HG02798 (cell line): ENCODE measurements around the gene TMEM80.

Experiments used
- ATAC-seq: cut with Tn5 transposase; IDR thresholded peaks from one replicate; pipeline ENCODE4 v1.9.1; 2021; ENCODE audit warnings: mild to moderate bottlenecking; ENCODE audit not compliant: unreplicated experiment, poor library complexity

The TMEM80 gene

DNA sequence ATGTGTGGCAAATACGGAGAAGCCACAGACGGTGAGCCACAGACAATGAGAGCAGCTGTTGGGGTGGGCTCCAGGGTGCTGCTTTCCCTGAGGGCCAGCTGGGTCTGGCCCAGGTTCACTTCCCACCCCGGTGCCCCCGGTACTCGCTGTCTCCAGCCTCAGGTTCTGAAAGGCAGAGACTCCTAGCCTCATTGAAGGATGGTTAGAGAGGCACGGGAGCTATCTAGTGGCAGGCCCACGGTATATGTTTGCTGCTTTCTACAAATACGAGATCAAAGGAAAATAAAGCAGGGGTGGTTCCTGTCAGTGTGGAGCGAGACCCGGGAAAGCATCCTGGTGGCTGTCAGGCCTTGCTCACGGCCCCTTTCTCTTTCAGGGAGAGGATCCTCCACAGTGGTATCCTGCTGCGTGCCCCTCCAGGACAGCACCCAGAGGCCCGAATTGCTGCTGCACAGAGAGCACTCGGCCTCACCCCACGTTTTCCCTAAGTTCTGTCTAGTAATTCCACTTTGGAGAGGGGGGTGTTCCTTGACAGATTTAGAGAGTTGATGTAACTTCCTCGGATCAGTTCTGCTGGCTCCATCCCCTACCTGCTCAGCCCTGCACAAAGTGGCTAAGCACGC is 3.0 kb downstream of the TMEM80 start:
- ATAC-seq, result no peak

DNA sequence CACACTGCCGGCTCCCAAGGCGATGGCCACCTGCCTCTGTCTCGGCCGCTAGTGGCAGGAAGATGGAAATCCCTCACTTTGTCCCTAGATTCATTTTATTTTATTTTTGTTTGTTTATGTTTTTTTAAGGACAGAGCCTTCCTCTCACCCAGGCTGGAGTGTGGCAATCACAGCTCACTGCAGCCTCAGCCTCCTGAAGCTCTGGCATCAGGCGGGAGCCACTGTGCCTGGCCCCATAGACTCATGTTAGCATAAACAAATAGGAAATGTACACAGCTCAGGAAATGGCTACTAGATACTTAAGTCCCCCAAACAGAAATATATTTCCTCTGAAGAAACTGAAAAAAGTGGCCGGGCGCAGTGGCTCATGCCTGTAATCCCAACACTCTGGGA is 3.5 kb downstream of the TMEM80 start:
- ATAC-seq, result no peak

DNA sequence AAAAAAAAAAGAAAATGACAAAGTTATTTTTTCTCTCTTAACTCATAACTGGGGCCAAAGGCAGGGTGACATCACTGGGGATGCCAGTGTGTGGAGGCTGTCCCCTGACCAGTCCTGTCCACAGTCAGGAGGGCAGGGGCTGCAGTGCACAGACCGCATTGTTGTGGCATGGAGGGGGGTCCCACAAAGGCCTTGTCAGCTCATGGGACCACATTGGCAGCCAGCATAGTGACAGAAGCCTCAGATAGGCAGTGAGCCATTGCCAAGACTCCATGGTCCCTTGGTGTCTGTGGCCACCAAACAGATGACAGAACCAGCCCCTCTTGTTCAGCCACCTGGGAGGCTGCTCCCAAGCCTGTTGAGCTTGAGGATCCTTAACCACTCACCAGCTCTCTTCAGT is 4.1 kb downstream of the TMEM80 start:
- ATAC-seq, result no peak

DNA sequence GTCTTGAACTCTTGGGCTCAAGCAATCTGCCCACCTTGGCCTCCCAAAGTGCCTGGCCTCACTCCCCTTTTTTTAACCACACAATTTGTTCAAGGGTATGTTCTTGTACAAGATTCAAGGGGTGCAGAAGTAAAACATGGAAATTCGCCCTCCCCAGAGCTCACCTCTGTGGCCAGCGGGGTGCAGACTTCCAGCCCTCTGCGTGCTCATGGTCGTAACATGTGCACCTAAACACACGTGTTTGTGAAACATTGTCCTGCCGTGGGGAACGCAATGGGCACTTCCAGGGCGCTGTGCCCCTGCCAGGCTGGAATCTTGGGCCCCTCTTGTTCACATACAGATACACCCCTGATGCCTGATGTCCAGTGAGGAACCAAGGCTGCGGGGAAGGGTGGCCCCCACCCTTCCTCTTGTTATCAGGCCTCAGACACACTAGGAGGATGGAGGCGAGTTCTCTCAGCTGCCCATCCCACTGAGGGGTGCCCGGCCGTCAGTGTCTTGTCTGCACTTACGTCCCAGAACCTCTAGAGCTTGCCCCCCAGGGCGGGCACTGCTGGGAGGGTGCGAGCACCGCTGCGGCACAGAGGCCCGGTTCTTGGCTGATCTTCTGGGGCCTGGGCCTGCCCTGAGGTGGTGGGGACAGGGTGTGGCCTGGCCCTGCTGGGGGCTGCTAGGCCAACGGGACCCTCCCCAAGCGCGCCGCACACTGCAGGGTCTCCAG is 6.3 kb downstream of the TMEM80 start:
- ATAC-seq, result no peak

DNA sequence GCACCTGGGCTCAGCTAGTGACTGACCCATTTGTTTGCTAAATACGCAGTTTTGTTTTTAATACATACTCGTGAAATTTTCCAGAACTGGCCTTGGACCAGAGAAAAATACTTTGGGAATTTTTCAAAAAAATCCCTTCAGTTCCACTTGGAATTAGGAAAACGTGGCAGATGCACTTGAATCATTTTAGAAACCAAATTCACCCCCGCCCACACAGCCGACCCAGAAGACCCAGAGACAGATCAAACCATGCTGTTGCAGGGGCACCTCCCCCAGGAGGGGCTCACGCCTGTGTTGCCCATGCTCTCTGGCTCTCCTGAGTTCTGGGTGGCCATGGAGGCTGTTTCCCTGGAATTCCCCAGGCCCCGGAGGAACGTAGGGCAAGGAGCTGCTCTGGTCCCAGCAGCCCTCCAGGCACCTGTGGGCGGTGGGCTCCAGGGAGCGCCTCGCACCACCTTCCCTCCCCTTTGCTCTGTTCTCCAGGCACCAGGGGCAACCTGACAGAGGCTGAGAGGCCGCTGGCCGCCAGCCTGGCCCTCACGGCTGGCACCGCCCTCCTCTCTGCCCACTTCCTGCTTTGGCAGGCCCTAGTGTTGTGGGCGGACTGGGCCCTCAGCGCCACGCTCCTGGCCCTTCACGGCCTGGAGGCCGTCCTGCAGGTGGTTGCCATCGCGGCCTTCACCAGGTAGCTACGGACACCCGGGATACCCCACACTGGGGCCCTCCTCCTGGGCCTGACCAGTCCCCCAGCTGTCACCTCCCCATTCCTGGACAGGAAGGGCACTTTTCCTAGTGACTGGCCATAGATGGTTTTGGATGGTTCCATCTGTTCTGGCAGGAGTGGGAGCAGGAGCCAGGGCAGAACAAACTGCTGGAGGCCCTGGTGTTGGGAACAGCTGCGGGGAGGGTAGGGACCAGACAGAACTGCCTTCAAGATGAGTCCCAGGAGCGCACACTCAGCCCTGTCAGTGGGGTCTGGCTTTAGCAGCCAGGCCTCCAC is 7.1 kb downstream of the TMEM80 start:
- ATAC-seq, result no peak

DNA sequence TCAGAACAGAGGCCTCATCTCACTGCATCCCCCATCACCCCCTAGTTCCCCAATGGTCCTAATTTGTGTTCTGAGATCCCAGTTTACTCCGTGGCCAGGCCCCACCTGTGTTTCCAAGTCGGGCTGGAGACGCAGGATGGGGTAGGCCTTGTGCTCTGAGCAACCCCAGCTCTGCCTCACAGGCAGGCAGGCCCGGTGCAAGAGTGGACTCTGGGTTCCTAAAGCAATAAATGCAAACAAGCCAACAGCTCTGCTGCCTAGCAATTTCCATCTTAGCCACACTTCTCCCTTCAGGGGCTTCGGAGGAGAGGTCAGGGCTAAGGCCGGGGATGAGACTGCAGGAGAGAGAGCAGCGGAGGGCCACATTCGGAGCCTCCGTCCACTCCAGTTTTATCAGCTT is 7.9 kb downstream of the TMEM80 start:
- no peak for ATAC-seq

DNA sequence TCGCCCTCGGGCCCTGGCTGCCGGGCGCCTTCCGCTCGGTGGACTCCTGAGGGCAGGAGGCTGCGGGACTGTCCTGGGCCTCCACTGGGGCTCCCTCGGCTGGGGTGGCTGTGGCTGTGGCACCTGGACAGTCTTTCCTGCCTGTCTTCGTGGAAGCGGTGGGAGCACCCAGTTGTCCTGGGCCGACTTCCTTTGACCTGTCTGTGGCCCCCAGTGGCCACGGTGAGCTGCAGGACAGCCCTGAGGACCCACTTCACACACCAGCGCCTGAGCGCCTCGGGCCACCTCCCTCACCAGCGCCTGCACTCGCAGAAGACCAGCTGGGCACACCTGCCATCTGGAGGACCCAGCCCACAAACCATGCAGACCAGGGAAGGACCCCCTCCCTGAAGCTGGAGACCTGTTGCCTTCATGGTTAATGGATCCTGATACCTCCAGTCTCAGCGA is 8.6 kb downstream of the TMEM80 start:
- ATAC-seq, result no peak

DNA sequence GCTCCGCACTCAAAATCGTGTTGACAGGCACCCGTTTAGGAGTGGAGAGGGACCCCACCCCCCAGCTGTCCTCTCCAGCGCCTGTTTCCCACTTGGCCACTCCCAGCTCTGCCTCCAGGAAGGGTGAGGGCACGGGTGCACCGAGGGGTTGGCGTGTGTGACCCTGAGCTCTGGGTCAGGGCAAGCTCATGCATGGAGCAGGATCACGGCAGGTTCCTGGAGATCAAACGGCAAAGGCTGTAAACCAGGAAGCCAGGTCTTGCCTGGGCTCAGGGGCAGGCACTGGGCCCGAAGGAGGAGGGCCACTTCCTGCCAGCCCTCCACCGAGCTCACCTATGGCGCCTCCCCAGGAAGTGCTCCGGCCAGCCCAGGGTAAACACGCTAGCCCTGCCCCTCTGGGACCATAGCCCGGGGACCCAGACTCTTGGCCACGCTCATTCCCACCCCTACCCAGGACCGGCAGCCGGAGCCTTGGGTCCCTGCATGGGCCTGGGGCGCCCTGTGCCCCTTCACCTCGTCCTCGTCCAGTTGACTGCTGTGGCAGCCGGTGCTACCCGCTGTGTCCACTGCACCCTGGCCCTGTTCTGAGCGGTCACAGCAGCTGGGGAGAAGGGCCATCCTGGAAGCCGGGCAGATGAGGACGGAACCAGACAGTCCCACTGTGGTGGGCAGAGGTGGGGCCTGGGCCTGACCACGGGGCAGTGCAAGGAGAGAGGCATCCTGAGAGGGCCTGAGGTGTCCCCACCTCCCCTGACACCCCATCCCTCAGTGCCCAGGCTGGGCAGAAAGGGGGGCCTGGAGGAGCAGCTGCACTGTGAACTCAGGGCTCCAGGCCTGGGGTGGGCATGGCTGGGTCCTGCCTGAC is 9.4 kb downstream of the TMEM80 start:
- ATAC-seq, result no peak

DNA sequence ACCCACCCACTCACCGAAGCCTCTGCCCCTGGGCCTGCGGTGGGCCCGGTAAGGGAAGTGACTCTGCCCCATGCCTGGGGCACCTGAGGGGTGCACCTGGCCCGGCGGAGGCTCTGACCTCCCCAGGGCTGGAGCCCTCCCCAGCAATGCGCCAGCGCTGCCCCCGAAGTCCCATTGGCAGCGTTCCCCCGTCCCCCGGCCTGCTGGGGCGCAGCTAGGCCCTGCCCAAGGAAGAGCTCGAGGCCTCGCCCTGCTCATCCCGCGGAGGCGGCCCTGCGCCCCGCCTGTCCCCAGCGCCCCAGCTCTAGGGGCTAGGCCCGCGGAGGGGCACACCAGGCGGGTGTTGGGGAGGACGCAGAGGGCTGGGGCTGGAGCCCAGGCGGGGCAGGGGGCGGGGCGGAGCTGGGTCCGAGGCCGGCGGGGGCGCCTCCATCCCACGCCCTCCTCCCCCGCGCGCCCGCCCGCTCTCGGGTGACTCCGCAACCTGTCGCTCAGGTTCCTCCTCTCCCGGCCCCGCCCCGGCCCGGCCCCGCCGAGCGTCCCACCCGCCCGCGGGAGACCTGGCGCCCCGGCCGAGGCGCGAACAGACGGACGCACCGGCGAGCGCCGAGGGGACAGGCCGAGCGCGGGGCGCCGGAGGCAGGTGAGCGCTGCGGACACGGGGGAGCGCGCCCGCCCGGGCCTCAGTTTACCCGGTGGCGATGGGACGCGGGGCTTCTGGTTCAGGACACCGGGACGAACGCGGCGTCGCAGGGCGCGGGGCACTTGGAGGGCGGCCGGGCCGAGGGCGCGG is 10.2 kb downstream of the TMEM80 start, which contains the start of gene EPS8L2:
TSS of gene EPS8L2 (plus strand) at position 586 of the 793 bp plus-strand sequence. CDS start 3,177 bp downstream, outside the sequence.
- no peak for ATAC-seq

DNA sequence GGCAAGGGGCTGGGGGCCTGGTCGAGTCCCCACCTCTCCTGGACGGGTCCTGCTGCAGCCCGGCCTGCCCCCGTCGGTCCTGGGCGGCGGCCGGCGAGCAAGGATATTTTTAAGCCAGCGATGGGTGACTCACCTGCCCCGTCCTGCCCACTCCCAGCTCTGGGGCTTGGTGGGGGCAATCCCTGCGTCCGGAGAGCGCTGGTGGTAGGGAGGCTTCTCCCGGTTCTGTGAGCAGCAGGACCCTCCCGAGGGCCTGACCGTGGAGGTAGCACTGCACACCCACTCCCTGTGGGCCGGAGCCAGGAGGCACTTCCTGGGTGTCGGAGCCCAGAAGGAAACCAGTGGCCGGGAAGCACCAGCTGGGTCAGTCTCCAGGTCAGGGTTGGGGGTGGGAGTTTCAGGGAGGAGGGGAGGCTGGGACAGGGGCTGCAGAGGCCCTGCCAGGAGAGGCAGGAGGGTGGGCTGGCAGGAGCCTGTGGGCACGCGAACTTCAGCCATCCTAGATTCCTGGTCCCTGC is 10.9 kb downstream of the TMEM80 start:
- ATAC-seq, result no peak

DNA sequence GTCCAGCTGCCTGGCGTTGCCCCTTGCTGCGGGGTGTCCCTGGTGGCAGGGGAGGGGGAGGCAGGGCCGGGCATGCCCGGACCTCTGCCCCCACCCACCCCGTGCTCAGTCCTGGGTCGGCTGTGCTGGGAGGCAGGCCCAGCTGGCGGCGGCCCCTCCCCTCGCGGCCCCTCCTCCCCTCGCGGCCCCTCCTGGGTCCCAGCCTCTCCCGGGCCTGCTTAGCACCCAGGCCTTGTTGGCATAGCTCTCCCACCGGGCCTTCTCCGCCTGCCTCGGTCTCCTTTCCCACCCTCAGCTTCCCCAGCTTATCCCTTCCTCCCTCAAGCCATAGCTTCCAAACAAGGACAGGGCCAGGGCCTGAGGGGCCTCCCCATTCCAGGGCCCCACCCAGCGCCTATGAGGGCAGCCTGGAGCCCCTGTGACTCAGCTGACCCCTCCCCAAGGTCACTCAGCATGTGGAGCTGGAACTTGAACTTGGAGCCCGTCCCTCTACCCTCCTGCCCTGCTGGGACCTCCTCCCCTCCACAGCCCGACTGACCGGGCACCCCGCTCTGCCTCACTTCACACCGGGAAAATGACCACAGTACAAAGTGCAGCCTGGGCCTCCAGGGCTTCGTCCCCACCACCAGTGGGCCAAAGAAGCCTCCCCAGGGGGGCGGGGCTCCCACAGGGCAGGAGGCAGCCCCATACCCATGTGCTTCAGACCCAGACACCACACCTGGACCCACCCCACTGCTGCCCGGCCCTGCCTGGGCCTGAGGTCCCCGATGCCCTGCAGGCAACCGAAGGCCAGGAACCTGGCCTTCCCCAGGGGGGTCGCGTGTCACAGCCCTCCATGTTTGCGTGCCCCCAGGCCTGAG is 11.6 kb downstream of the TMEM80 start:
- ATAC-seq, result no peak

DNA sequence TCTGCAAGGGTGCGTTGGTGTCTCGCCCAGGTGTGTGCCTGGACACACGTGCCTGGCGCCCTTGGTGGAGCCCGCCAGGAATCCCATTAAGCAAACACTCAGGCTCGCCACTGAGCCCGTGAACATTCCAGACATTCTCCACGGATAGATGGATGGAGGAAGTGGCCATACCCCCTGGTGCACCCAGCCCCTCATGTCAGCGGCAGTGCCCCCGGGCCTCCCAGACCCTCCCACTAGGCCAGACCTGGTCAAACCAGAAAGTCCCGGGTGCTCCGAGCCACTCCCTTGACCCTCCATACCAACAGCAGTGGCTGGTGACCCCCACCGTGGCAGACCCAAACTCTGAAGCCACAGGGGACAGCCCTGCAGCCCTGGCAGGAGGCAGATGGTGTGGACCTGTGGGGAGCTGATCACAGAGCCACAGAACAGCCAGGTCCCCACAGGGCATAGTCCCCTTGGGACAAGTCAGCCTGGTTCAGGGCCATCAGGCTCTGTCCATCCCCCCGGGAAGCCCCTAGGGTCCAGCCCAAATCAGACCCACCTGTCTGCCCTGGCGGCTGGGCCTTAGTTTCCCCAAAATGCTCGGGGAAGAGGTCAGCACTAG is 12.3 kb downstream of the TMEM80 start:
- no peak for ATAC-seq

DNA sequence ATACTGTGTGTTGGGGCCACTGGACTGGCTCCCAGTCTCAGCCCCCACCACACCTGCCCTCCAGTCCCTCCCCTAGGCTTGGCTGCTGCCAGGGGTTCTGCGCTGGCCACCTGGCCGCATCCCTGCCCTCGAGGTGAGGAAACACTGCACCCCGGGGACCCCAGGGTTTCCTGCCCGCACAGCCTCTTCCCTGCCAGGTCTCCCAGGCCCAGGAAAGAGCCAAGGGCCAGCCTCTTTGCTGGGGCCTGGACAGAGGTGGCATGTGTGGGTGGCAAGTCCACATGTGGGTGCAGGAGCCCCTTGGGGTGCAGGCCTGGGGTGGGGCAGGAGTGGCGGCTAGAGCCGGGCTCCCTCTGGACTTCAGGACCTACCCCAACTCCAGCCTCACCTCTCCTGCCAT is 12.9 kb downstream of the TMEM80 start:
- ATAC-seq, result no peak

DNA sequence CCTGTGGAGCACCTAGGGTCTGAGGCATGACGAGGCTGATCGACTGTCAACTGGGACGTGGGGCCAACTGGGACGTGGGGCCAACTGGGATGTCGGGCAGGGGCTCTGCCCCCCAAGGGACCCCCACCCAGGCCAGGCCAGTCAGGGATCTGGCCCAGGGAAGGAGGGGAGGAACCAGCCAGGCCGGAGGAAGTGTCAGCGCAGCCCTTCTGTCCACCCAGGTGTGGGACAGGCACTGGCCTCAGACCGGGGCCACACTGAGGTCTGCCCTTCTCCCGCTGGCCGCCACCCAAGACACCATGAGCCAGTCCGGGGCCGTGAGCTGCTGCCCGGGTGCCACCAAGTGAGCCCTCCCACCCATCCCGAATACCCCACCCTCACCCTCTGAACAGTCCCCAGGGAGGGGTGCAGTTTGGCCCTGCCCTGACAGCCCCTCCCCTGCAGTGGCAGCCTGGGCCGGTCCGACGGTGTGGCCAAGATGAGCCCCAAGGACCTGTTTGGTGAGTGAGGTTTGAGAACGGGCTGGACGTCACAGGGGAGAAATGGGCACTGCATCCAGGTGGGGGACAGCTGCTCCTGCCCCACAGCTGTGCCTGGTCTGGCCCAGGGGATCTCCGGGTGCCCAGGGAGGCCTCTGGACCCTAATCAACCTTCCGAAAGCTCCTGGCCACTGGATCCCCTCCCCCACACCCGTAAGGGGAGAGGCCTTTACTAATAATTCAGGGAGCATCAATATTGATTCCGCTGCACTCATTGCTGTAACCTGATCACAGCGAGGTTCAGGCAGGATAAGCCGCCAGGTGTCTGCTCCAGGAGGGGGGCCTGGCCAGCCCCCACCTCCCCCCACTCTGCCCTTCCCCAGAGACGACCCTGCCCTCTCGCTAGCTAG is 13.7 kb downstream of the TMEM80 start:
- ATAC-seq, result no peak

DNA sequence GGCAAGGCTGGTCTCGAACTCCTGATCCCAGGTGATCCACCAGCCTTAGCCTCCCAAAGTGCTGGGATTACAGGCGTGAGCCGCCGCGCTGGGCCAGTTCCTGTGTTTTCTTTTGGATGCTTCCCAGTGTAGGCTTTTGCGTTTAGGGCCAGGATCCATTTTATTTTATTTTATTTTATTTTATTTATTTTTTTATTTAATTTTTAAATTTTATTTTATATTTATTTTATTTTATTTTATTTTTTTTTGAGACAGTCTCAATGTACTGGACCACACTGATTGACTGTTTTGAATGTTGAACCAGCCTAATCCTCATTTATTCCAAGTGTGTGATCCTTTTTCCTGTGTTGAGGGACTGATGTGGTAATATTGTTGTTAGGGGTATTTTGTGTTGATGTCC is 18.8 kb downstream of the TMEM80 start:
- ATAC-seq, result no peak

DNA sequence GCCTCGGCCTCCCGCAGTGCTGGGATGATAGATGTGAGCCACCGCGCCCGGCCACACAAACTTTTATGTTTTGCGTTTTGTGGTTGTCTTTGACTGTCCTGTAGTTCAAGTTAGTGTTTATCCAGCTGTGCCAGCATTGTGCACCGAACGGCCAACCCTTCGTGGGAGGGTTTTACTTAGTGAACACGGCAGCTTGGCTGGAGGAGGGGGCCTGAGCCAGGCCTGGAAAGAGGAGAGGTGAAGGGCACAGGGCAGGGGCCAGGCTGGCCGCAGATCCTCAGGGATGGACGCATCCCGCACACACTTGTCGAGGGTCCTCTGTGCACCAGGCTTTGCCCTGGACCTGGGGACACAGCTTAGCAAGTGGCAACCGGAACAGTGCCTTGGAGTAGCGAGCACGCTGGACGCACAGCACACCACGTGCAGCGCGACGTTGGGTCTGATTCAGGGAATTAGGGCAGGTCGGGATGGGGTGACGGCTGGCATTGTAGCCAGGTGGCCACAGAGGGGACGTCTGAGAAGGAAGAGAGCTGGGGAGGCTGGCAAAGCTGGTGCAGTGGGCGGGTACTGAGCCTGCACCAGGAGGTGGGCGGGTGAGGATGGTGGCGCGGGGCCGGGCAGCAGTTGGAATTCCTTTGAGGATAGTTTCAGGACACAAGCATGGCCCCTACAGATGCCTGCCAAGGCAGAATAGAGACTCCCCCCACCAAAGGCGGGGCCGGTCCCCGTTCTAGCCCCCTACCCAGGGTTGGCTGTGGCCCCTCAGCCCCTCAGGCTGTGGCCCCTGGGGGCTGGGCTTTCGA is 23.8 kb downstream of the TMEM80 start:
- ATAC-seq, result no peak
